GM12878 (cell line): ENCODE measurements around the gene RACK1. TPM values are rescaled to one million over a fixed set of nuclear protein-coding genes. Genes with fewer than 3 reads are reported as not detected.

Experiments used
- ATAC-seq: fragments of 200-7000 bp; cut with Tn5 transposase; 3 replicates; pipeline ENCODE4 v1.9.1; 2020; ENCODE audit warnings: mild to moderate bottlenecking, moderate library complexity
- BruUV-seq: library from RNA; stranded (reverse); fragments of 400-500 nt; replicated peaks from 2 replicates; lab custom pipeline; 2021; lab: Mats Ljungman, UMichigan
- CTCF ChIA-PET: fragments of 300-600 bp; sonication (Branson Sonifier 250); formaldehyde crosslinking; extraction: SDS; loops from one replicate; lab custom pipeline; 2021; ENCODE audit warnings: inconsistent platforms; lab: Yijun Ruan, JAX
- POLR2A ChIA-PET: fragments of 350-600 bp; formaldehyde crosslinking; extraction: SDS; loops from one replicate; lab custom pipeline; 2021; ENCODE audit warnings: inconsistent platforms; lab: Charles Lee
- RAD21 ChIA-PET: fragments of 300-600 bp; sonication (Branson Sonifier 250); formaldehyde crosslinking; loops from one replicate; lab custom pipeline; 2023; ENCODE audit warnings: antibody characterized with exemption; ENCODE audit not compliant: unreplicated experiment; lab: Charles Lee
- SMC1A ChIA-PET: fragments of 300-600 bp; sonication (Branson Sonifier 250); formaldehyde crosslinking; loops from one replicate; lab custom pipeline; 2023; ENCODE audit not compliant: unreplicated experiment, uncharacterized antibody; lab: Charles Lee
- DNase-seq: peaks from one replicate; pipeline ENCODE4 v3.0.0-alpha.2; 2011; ENCODE audit warnings: low read depth, low spot score
- FAIRE-seq: peaks from 3 replicates; lab custom pipeline; 2011; peaks lifted over from hg19 to GRCh38; lab: Jason Lieb, UNC
- H2AFZ ChIP-seq: 2 replicates; pipeline ENCODE4 v1.6.0; 2011; ENCODE audit warnings: low read depth, low read length, control low read depth; ENCODE audit not compliant: control insufficient read depth
- H3K27ac ChIP-seq: 2 replicates; pipeline ENCODE4 v1.5.1; 2011; ENCODE audit warnings: control low read depth; ENCODE audit not compliant: control insufficient read depth, insufficient read depth
- H3K27me3 ChIP-seq, 2 experiments: replicated peaks in 1 of 2; 2 replicates each; pipeline versions ENCODE4 v1.6.0 to v1.6.1; 2011; ENCODE audit warnings: low read length in 1 of 2; ENCODE audit not compliant: control insufficient read depth in 2 of 2, insufficient read depth in 2 of 2
- H3K36me3 ChIP-seq, 2 experiments: 2 replicates each; pipeline ENCODE4 v1.5.1; 2011; ENCODE audit warnings: low read length in 1 of 2; ENCODE audit not compliant: control insufficient read depth in 2 of 2, insufficient read depth in 2 of 2
- H3K4me1 ChIP-seq: 2 replicates; pipeline ENCODE4 v1.6.1; 2011; ENCODE audit warnings: mild to moderate bottlenecking, low read length, moderate library complexity, mixed read lengths; ENCODE audit not compliant: control insufficient read depth, insufficient read depth
- H3K4me2 ChIP-seq: 2 replicates; pipeline ENCODE4 v1.6.0; 2011; ENCODE audit warnings: control low read depth; ENCODE audit not compliant: control insufficient read depth, insufficient read depth
- H3K4me3 ChIP-seq: fragments of 200-600 bp; sonication (generic); 2 replicates; pipeline ENCODE4 v1.5.1; 2016
- H3K79me2 ChIP-seq: 2 replicates; pipeline ENCODE4 v1.6.0; 2011; ENCODE audit warnings: low read length; ENCODE audit not compliant: control insufficient read depth, insufficient read depth
- H3K9ac ChIP-seq: 2 replicates; pipeline ENCODE4 v1.8.0; 2011; ENCODE audit warnings: low read length, control low read depth, mixed read lengths; ENCODE audit not compliant: control insufficient read depth, insufficient read depth
- H3K9me3 ChIP-seq: replicated peaks from 3 replicates; pipeline ENCODE4 v1.5.1; 2011; ENCODE audit warnings: mild to moderate bottlenecking, low read length; ENCODE audit not compliant: control insufficient read depth, insufficient read depth
- H4K20me1 ChIP-seq: 2 replicates; pipeline ENCODE4 v1.6.0; 2011; ENCODE audit not compliant: control insufficient read depth, insufficient read depth
- EGR1 ChIP-seq, 2 experiments: IDR thresholded peaks; 1 replicate in 1 of 2; 2 replicates in 1 of 2; pipeline ENCODE4 v1.6.1; 2011 to 2012; ENCODE audit warnings: low read depth in 2 of 2, low read length in 2 of 2, borderline replicate concordance in 1 of 2, mild to moderate bottlenecking in 1 of 2, moderate library complexity in 1 of 2
- NR2C1 ChIP-seq: fragments of 450-650 bp; IDR thresholded peaks from 2 replicates; pipeline ENCODE4 v1.6.1; 2017; ENCODE audit warnings: antibody characterized with exemption, mild to moderate bottlenecking, moderate library complexity
- POU2F2 ChIP-seq: IDR thresholded peaks from 3 replicates; pipeline ENCODE4 v1.6.1; 2011; ENCODE audit warnings: low read depth, mild to moderate bottlenecking, low read length, borderline replicate concordance
- TBL1XR1 ChIP-seq: IDR thresholded peaks from 2 replicates; pipeline ENCODE4 v1.6.1; 2012; ENCODE audit warnings: low read depth, low read length, improper control_type of control experiment
- ZBED1 ChIP-seq: IDR thresholded peaks from 2 replicates; pipeline ENCODE4 v1.6.1; 2016; ENCODE audit warnings: borderline replicate concordance
- WGBS: methylation state at CpG from one replicate; pipeline ENCODE4 v1.1.6; 2016; ENCODE audit warnings: low lambda C conversion rate; ENCODE audit not compliant: insufficient replicate concordance, insufficient coverage; ENCODE audit errors: missing lambda C conversion rate; 5-methylcytosine and 5-hydroxymethylcytosine counted together
- in situ Hi-C: fragments of 300-500 bp; cut with MboI; formaldehyde crosslinking; loops from 9 replicates; pipeline ENCODE4 v1.14.3; 2018; ENCODE audit warnings: mixed read lengths
- intact Hi-C: fragments of 100-400 bp; cut with micrococcal nuclease; formaldehyde crosslinking; loops from one replicate; pipeline ENCODE4 v1.14.2; 2022; ENCODE audit not compliant: unreplicated experiment
- polyA plus RNA-seq, 11 experiments: library from polyadenylated mRNA; depleted of rRNA in 4 of 11; unstranded in 6 of 11; stranded (reverse) in 5 of 11; fragments of >200 nt; fragmentation: Nextera tagmentation in 4 of 11; fragmentation: Illumina TruSeq in 1 of 11; extraction: Ambion mirVana in 4 of 11; extraction: Trizol in 1 of 11; gene quantifications; 1 replicate in 1 of 11; 2 replicates in 10 of 11; pipeline versions ENCODE4 v1.2.1 to v1.2.3, GENCODE V29; 2011 to 2016; ENCODE audit warnings: inconsistent platforms in 2 of 11, missing spikeins in 2 of 11, low read depth in 1 of 11
- total RNA-seq, 4 experiments: library from RNA; depleted of rRNA in 3 of 4; stranded (reverse); fragments of >200 nt in 3 of 4; fragmentation: Illumina TruSeq in 1 of 4; extraction: Trizol in 1 of 4; gene quantifications; 2 replicates each; pipeline versions ENCODE4 v1.2.1 to v1.2.3, GENCODE V29; 2013 to 2021
- TF ChIP-seq, protein P1 (sequence below): fragments of 450-650 bp; formaldehyde crosslinking; IDR thresholded peaks from 2 replicates; pipeline ENCODE4 v1.4.0; 2022; ENCODE audit warnings: mild to moderate bottlenecking, moderate library complexity
- TF ChIP-seq, protein P2 (sequence below): fragments of 450-650 bp; formaldehyde crosslinking; IDR thresholded peaks from 2 replicates; pipeline ENCODE4 v1.4.0; 2020; ENCODE audit warnings: mild to moderate bottlenecking, moderate library complexity

The RACK1 gene
- total and polyA plus RNA-seq, 10 of the 15 experiments (the other 5 are each of a cell fraction or from before 2014, with no cell fraction given) = 1,365 to 6,584 (median 4,167) TPM

DNA sequence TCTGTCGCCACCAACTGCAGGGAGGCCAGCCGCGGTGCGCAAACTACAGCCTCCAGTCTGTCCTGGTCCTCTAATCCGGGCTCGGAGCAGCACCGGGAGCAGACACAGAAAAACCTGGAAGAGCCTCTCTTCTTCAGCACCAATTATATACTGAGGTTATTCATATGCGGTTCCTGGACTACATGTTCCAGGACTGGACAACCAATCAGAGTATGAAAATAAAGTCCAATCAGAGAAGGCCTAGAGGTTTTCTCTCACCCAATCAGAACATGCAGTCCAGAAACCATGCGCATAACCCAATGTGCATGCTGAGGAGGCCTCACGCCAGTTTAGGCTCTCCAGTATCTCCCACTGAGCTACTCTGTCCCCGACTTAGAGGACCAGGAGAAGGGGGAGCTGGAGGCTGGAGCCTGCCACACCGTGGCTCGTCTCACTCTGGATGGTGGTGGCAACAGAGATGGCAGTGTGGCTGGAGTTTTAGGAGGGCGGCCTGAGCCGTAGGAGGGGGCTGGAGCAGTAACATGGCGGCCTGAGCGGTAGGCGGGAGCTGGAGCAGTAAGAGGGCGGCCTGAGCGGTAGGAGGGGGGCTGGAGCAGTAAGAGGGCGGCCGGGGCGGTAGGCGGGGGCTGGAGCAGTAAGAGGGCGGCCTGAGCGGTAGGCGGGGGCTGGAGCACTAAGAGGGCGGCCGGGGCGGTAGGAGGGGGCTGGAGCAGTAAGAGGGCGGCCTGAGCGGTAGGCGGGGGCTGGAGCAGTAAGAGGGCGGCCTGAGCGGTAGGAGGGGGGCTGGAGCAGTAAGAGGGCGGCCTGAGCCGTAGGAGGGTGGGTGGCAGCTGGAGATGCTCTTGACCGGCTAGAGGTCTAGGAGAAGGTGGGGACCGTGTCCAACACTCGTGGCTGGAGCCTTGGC lies 37.6 kb upstream of the RACK1 start:
- H3K79me2 ChIP-seq = no peaks in the 10 kb centered on the region
- 77% methylated on average over 31 of the region's 40 CpGs for WGBS
- H3K36me3 ChIP-seq = no peaks in the 10 kb centered on the region
- H3K4me2 ChIP-seq = no peak overlapping the region
- in situ Hi-C loops = no loop called here
- no TSS peak for BruUV-seq
- H4K20me1 ChIP-seq = no peaks in the 10 kb centered on the region
- ATAC-seq = no peak
- ChIA-PET CTCF (no interaction called here), POLR2A (no interaction called here), RAD21 (no interaction called here), SMC1A (no interaction called here)
- FAIRE-seq = no peak
- no peak overlapping the region for H2AFZ ChIP-seq
- intact Hi-C loops = no loop called here
- H3K4me3 ChIP-seq = no peak overlapping the region
- no peak overlapping the region for H3K9ac ChIP-seq
- no peaks in the 10 kb centered on the region for H3K4me1 ChIP-seq
- H3K27me3 ChIP-seq = no peaks in the 10 kb centered on the region
- no peak overlapping the region for H3K27ac ChIP-seq
- DNase-seq = no peak
- no peak for TF ChIP-seq TBL1XR1
- no peak for TF ChIP-seq POU2F2
- no peak for TF ChIP-seq NR2C1
- no peak for TF ChIP-seq EGR1 (IDR thresholded peaks at IDR 0.05; ENCODE audit: borderline replicate concordance in 1 of 2, low read depth in 2 of 2, low read length in 2 of 2)
- no peak for TF ChIP-seq ZBED1
- TF ChIP-seq, protein P1, sequence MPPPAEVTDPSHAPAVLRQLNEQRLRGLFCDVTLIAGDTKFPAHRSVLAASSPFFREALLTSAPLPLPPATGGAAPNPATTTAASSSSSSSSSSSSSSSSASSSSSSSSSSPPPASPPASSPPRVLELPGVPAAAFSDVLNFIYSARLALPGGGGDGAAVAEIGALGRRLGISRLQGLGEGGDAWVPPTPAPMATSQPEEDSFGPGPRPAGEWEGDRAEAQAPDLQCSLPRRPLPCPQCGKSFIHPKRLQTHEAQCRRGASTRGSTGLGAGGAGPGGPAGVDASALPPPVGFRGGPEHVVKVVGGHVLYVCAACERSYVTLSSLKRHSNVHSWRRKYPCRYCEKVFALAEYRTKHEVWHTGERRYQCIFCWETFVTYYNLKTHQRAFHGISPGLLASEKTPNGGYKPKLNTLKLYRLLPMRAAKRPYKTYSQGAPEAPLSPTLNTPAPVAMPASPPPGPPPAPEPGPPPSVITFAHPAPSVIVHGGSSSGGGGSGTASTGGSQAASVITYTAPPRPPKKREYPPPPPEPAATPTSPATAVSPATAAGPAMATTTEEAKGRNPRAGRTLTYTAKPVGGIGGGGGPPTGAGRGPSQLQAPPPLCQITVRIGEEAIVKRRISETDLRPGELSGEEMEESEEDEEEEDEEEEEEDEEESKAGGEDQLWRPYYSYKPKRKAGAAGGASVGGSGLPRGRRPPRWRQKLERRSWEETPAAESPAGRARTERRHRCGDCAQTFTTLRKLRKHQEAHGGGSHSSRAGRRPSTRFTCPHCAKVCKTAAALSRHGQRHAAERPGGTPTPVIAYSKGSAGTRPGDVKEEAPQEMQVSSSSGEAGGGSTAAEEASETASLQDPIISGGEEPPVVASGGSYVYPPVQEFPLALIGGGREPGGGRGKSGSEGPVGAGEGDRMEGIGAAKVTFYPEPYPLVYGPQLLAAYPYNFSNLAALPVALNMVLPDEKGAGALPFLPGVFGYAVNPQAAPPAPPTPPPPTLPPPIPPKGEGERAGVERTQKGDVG (CRISPR knock-in tag) = no peak
- TF ChIP-seq, protein P2, sequence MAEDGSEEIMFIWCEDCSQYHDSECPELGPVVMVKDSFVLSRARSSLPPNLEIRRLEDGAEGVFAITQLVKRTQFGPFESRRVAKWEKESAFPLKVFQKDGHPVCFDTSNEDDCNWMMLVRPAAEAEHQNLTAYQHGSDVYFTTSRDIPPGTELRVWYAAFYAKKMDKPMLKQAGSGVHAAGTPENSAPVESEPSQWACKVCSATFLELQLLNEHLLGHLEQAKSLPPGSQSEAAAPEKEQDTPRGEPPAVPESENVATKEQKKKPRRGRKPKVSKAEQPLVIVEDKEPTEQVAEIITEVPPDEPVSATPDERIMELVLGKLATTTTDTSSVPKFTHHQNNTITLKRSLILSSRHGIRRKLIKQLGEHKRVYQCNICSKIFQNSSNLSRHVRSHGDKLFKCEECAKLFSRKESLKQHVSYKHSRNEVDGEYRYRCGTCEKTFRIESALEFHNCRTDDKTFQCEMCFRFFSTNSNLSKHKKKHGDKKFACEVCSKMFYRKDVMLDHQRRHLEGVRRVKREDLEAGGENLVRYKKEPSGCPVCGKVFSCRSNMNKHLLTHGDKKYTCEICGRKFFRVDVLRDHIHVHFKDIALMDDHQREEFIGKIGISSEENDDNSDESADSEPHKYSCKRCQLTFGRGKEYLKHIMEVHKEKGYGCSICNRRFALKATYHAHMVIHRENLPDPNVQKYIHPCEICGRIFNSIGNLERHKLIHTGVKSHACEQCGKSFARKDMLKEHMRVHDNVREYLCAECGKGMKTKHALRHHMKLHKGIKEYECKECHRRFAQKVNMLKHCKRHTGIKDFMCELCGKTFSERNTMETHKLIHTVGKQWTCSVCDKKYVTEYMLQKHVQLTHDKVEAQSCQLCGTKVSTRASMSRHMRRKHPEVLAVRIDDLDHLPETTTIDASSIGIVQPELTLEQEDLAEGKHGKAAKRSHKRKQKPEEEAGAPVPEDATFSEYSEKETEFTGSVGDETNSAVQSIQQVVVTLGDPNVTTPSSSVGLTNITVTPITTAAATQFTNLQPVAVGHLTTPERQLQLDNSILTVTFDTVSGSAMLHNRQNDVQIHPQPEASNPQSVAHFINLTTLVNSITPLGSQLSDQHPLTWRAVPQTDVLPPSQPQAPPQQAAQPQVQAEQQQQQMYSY (CRISPR knock-in tag) = no peak
- no peaks in the 10 kb centered on the region for H3K9me3 ChIP-seq
